Endothelial cell of umbilical vein (primary cell): ENCODE results near the gene SH3BP2. TPM values are rescaled to one million over a fixed set of nuclear protein-coding genes. Genes with fewer than 3 reads are reported as not detected.

Experiments
- BruUV-seq: library from RNA; stranded (reverse); fragments of 400-500 nt; replicated peaks from 2 replicates; lab custom pipeline; 2021; lab: Mats Ljungman, UMichigan
- CTCF ChIA-PET: fragments of 300-600, 350-600 bp; sonication (Branson Sonifier 250); formaldehyde crosslinking; loops from one replicate; lab custom pipeline; 2021; ENCODE audit warnings: antibody characterized with exemption, inconsistent platforms; lab: Charles Lee
- POLR2A ChIA-PET: fragments of 300-600, 350-600 bp; sonication (Branson Sonifier 250); formaldehyde crosslinking; loops from one replicate; lab custom pipeline; 2021; ENCODE audit warnings: antibody characterized with exemption, inconsistent platforms; lab: Charles Lee
- DNase-seq: peaks from one replicate; pipeline ENCODE4 v3.0.0-alpha.2; 2011; ENCODE audit warnings: low read depth, low spot score
- FAIRE-seq: peaks from 2 replicates; lab custom pipeline; 2011; peaks lifted over from hg19 to GRCh38; lab: Jason Lieb, UNC
- H2AFZ ChIP-seq: 2 replicates; pipeline ENCODE4 v1.6.0; 2012; ENCODE audit warnings: low read depth, low read length, control low read depth, inconsistent platforms
- H3K27ac ChIP-seq: 2 replicates; pipeline ENCODE4 v1.5.1; 2011; ENCODE audit warnings: low read depth, mild to moderate bottlenecking, control low read depth, low read length, moderate library complexity; ENCODE audit not compliant: insufficient read depth
- H3K27me3 ChIP-seq, 2 experiments: 2 replicates each; pipeline versions ENCODE4 v1.6.0 to v1.6.1; 2011; ENCODE audit warnings: low read length in 2 of 2, mixed read lengths in 1 of 2; ENCODE audit not compliant: control insufficient read depth in 2 of 2, insufficient read depth in 2 of 2
- H3K36me3 ChIP-seq, 2 experiments: 2 replicates in 1 of 2; 3 replicates in 1 of 2; pipeline ENCODE4 v1.5.1; 2011; ENCODE audit warnings: low read length in 2 of 2, mild to moderate bottlenecking in 1 of 2, moderate library complexity in 1 of 2; ENCODE audit not compliant: control insufficient read depth in 2 of 2, insufficient read depth in 2 of 2; ENCODE audit errors: extremely low read depth in 1 of 2
- H3K4me1 ChIP-seq: 3 replicates; pipeline ENCODE4 v1.5.1; 2011; ENCODE audit warnings: mild to moderate bottlenecking, low read length; ENCODE audit not compliant: control insufficient read depth, insufficient read depth; ENCODE audit errors: extremely low read depth
- H3K4me2 ChIP-seq: 2 replicates; pipeline ENCODE4 v1.6.1; 2011; ENCODE audit warnings: low read length, control low read depth, mixed read lengths; ENCODE audit not compliant: insufficient read depth
- H3K4me3 ChIP-seq, 3 experiments: fragments of 200-600 bp in 1 of 3; sonication (generic), shearing (Covaris generic) in 1 of 3; replicated peaks in 1 of 3; 2 replicates each; pipeline ENCODE4 v1.5.1; 2011 to 2016; ENCODE audit warnings: control low read depth in 3 of 3, low read length in 3 of 3, mild to moderate bottlenecking in 2 of 3, inconsistent platforms in 1 of 3, low read depth in 1 of 3, moderate library complexity in 1 of 3; ENCODE audit not compliant: insufficient read depth in 1 of 3
- H3K79me2 ChIP-seq: 2 replicates; pipeline ENCODE4 v1.6.0; 2012; ENCODE audit warnings: low read length, inconsistent platforms; ENCODE audit not compliant: control insufficient read depth, insufficient read depth
- H3K9ac ChIP-seq: replicated peaks from 2 replicates; pipeline ENCODE3; 2011; ENCODE audit warnings: low read length, control low read depth; ENCODE audit not compliant: insufficient read depth; ENCODE audit errors: extremely low read depth
- H3K9me1 ChIP-seq: replicated peaks from 3 replicates; pipeline ENCODE4 v1.6.0; 2011; ENCODE audit warnings: mild to moderate bottlenecking, low read length; ENCODE audit not compliant: control insufficient read depth, insufficient read depth; ENCODE audit errors: extremely low read depth
- H3K9me3 ChIP-seq: replicated peaks from 2 replicates; pipeline ENCODE4 v1.5.1; 2012; ENCODE audit warnings: low read length, inconsistent platforms; ENCODE audit not compliant: control insufficient read depth, insufficient read depth
- H4K20me1 ChIP-seq: replicated peaks from 2 replicates; pipeline ENCODE3; 2011; ENCODE audit warnings: mild to moderate bottlenecking, low read length; ENCODE audit not compliant: control insufficient read depth, insufficient read depth; ENCODE audit errors: extremely low read depth
- CTCF ChIP-seq, 2 donors: IDR thresholded peaks; 1 replicate in 1 of 2; 2 replicates in 1 of 2; pipeline ENCODE4 v1.5.1; 2011; ENCODE audit warnings: low read length in 2 of 2, mild to moderate bottlenecking in 2 of 2, moderate library complexity in 2 of 2, control low read depth in 1 of 2, inconsistent platforms in 1 of 2, low read depth in 1 of 2; ENCODE audit not compliant: insufficient read depth in 1 of 2; ENCODE audit errors: extremely low read depth in 1 of 2
- EZH2 ChIP-seq: IDR thresholded peaks from 2 replicates; pipeline ENCODE4 v1.6.1; 2012; ENCODE audit warnings: borderline replicate concordance, low read depth, mild to moderate bottlenecking, moderate library complexity, low read length, inconsistent platforms; ENCODE audit not compliant: severe bottlenecking
- FOS ChIP-seq: IDR thresholded peaks from 2 replicates; pipeline ENCODE4 v1.6.1; 2011; ENCODE audit warnings: mild to moderate bottlenecking, low read length, moderate library complexity, borderline replicate concordance; ENCODE audit not compliant: insufficient read depth
- GATA2 ChIP-seq: IDR thresholded peaks from 2 replicates; pipeline ENCODE4 v1.7.0; 2011; ENCODE audit warnings: low read depth, mild to moderate bottlenecking, moderate library complexity, mixed read lengths, low read length; ENCODE audit not compliant: insufficient read length, insufficient read depth
- JUN ChIP-seq: IDR thresholded peaks from 2 replicates; pipeline ENCODE4 v1.6.1; 2011; ENCODE audit warnings: borderline replicate concordance, low read depth; ENCODE audit not compliant: insufficient read length, insufficient read depth
- MAX ChIP-seq: IDR thresholded peaks from 2 replicates; pipeline ENCODE4 v1.6.1; 2011; ENCODE audit not compliant: insufficient read depth, insufficient read length
- MYC ChIP-seq: IDR thresholded peaks from one replicate; pipeline ENCODE4 v1.6.1; 2011; ENCODE audit warnings: mild to moderate bottlenecking, low read depth, low read length
- POLR2A ChIP-seq: IDR thresholded peaks from 2 replicates; pipeline ENCODE4 v1.6.1; 2012; ENCODE audit warnings: low read depth, mild to moderate bottlenecking, control low read depth, low read length
- POLR2AphosphoS5 ChIP-seq: IDR thresholded peaks from 2 replicates; pipeline ENCODE4 v1.6.1; 2012; ENCODE audit warnings: low read depth, mild to moderate bottlenecking, control low read depth, low read length, moderate library complexity; ENCODE audit not compliant: insufficient read depth
- dilution Hi-C: fragments of 300-500 bp; cut with MboI; formaldehyde crosslinking; loops from one replicate; pipeline ENCODE4 v1.15.0; 2019; ENCODE audit warnings: low sequenced_read_pairs; ENCODE audit not compliant: extremely low pct_ligation_motif_present
- intact Hi-C: fragments of 100-400 bp; cut with micrococcal nuclease; formaldehyde crosslinking; loops from one replicate; pipeline ENCODE4 v1.10.0; 2022
- polyA plus RNA-seq, 4 experiments: library from polyadenylated mRNA; depleted of rRNA in 3 of 4; stranded (reverse) in 3 of 4; unstranded in 1 of 4; fragments of >200 nt; gene quantifications; 2 replicates each; pipeline versions ENCODE4 v1.2.1 to v1.2.3, GENCODE V29; 2011 to 2012; ENCODE audit warnings: missing spikeins in 1 of 4
- total RNA-seq: library from RNA; stranded (reverse); gene quantifications from 2 replicates; pipeline ENCODE4 v1.2.3, GENCODE V29; 2021

Gene SH3BP2
- total and polyA plus RNA-seq, 2 donors (not counting 3 experiments of a cell fraction or from before 2014, with no cell fraction given), result 69.2 to 73.9 TPM

- Histone ChIP-seq H4K20me1 (no peaks in the 10 kb centered on the region), H2AFZ (no peak overlapping the region), H3K79me2 (peaks cover 6% of the 10 kb centered on the region), H3K4me1 (peaks cover 20% of the 10 kb centered on the region), H3K27me3 (no peaks in the 10 kb centered on the region), H3K9ac (peak overlapping the region; percentile 30), H3K9me1 (no peaks in the 10 kb centered on the region), H3K4me2 (no peak overlapping the region), H3K36me3 (peaks cover 7 to 46% of the 10 kb centered on the region in 2 experiments), H3K4me3 (no peak overlapping the region), H3K27ac (peak overlapping the region; percentile 77), H3K9me3 (no peaks in the 10 kb centered on the region)
- DNase-seq (no peak), FAIRE-seq (no peak)
- intact Hi-C loops (no loop called here), dilution Hi-C loops (no loop called here)
- POLR2A ChIA-PET, result no interaction called here
- CTCF ChIA-PET, result interaction anchor here (1.1 kb wide), 1 partner anchor 10 kb away, joined by 4 read pairs; the partner anchor contains the start of gene TNIP2
- TF ChIP-seq CTCF (IDR thresholded peaks at IDR 0.05; ENCODE audit: extremely low read depth in 1 of 2, insufficient read depth in 1 of 2, low read depth in 1 of 2, low read length in 2 of 2), result no peak
- no peak for TF ChIP-seq MAX
- TF ChIP-seq MYC, result no peak
- no peak for TF ChIP-seq POLR2A
- no peak for TF ChIP-seq GATA2
- no peak for TF ChIP-seq FOS
- TF ChIP-seq JUN, result no peak
- TF ChIP-seq EZH2, result no peak
- no peak for TF ChIP-seq POLR2AphosphoS5
- no TSS peak for BruUV-seq
These were observed 47.4 kb upstream of the SH3BP2 start for GRCh38 chr4:2745516-2745915.
